GM19025 (cell line): ENCODE data around the gene USP8.

ENCODE experiments used
- ATAC-seq: cut with Tn5 transposase; IDR thresholded peaks from one replicate; pipeline ENCODE4 v1.9.1; 2021; ENCODE audit warnings: mild to moderate bottlenecking, low read depth, moderate library complexity; ENCODE audit not compliant: unreplicated experiment

USP8 gene

DNA sequence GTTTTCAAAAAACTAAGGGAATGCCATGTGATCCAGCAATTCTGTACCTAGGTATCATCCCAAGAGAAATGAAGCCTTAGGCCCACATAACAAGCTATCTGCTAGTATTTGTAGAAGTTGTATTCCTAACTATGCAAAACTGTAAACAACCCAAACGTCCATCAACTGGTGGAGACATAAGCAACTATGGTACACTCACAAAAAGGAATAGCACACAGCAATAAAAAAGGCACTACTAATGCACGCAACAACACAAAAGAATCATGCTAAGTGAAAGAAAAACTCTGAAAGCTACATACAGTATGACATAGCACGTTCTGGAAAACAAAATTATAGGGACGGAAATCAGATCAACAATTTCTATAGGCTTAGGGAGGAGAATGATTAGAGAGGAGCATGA is 107.0 kb downstream of the USP8 start:
- ATAC-seq = no peak

GRCh38 chr15:50531766-50532165 is 107.6 kb downstream of the USP8 start:
- no peak for ATAC-seq

GRCh38 chr15:50542887-50543210 is 118.6 kb downstream of the USP8 start:
- no peak for ATAC-seq

DNA sequence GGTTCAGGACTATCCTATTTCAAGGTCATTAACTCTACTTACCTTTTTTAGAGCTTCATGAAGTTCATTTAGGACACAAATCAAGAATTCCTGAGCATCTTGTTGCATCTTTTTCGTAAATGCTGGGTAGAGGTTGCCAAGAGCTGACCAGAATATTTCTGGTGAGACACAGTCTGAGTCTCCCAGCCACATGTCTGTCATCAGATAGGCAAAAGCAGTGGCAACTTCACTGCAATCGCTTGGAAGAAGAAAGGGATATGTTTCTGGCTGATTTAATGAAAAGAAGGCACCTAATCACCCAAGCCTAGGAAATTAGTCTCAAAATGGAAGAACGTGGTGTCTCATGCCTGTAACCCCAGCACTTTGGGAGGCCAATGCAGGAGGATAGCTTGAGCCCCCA is 119.4 kb downstream of the USP8 start:
- no peak for ATAC-seq

GRCh38 chr15:50544368-50544767 is 120.2 kb downstream of the USP8 start:
- no peak for ATAC-seq

GRCh38 chr15:50546566-50546965 is 122.4 kb downstream of the USP8 start, which contains the start of gene USP50:
Gene USP50 (minus strand): TSS chr15:50546666. CDS start chr15:50546525, 141 bp downstream.
- ATAC-seq = no peak

GRCh38 chr15:50549326-50549725 is 125.1 kb downstream of the USP8 start:
- no peak for ATAC-seq

GRCh38 chr15:50552238-50552637 is 128.0 kb downstream of the USP8 start:
- ATAC-seq = no peak

GRCh38 chr15:50556642-50557371 is 132.6 kb downstream of the USP8 start:
- no peak for ATAC-seq

- no peak for ATAC-seq
These were observed 133.8 kb downstream of the USP8 start for GRCh38 chr15:50558012-50558411.

DNA sequence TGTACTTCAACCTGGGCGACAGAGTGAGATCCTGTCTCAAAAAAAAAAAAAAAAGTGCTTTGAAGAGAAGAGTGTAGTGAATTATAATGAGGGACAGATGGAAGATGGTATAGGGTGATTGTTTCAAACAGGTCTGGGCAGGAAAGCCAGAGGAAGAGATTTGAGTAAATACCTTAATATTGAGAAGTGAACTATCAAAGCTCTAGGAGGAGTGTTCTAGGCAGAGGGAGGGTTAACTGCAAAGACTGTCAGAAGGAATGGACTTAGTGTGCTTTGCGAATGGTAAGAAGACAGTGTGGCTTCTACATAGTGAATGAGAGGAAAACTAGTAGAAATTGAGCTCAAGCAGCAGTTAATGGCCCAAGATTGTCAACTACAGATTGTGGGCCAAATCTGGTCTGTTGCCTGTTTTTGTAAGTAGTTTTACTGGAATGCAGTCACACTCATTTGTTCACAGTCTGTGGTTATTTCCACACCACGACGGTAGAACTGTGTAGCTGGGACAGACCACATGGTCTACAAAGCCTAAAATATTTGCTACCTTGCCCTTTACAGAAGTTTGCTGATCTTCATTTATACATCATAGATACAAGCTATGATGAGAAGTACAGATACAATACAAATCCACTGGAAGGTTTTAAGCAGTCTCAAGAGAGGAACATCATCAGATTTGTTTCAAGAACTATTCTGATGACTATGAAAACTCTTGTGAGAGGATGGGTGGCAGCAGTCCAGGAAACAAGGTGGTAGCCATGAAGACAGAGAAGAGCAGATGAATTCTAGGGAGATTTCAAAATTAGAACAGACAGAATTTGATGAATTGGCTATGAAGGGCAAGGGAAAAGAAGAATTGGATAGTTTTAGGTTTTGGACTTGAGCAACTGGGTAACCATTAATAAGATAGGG is 138.8 kb downstream of the USP8 start:
- ATAC-seq = no peak

- no peak for ATAC-seq
These were observed 139.6 kb downstream of the USP8 start for GRCh38 chr15:50563756-50564155.
